Measurements from ENCODE around the gene SLC6A5.
A peak's percentile ranks its signal among the peaks of the same experiment; 100 is the strongest.

SLC6A5 gene

GRCh38 chr11:20621679-20622078 lies 22.3 kb downstream of the SLC6A5 start:
- no peak for DNase-seq (ENCODE audit: low read depth)

GRCh38 chr11:20623252-20623651 lies 23.8 kb downstream of the SLC6A5 start:
- no peak for DNase-seq (ENCODE audit: low read depth)

- DNase-seq (ENCODE audit: low read depth): no peak
Measured at GRCh38 chr11:20626279-20626678, 26.9 kb downstream of the SLC6A5 start.

- DNase-seq (ENCODE audit: low read depth): no peak
Measured at GRCh38 chr11:20627026-20627425, 27.6 kb downstream of the SLC6A5 start.

GRCh38 chr11:20627701-20628100 lies 28.3 kb downstream of the SLC6A5 start:
- no peak for DNase-seq (ENCODE audit: low read depth)

GRCh38 chr11:20631519-20632168 lies 32.2 kb downstream of the SLC6A5 start:
- DNase-seq (ENCODE audit: low read depth): no peak

- DNase-seq (ENCODE audit: low read depth): no peak
Measured at GRCh38 chr11:20632169-20632532, 32.7 kb downstream of the SLC6A5 start.

GRCh38 chr11:20634044-20634443 lies 34.6 kb downstream of the SLC6A5 start:
- no peak for DNase-seq (ENCODE audit: low read depth)

GRCh38 chr11:20634781-20635180 lies 35.4 kb downstream of the SLC6A5 start:
- DNase-seq (ENCODE audit: low read depth): no peak

GRCh38 chr11:20638074-20638473 lies 38.7 kb downstream of the SLC6A5 start:
- DNase-seq (ENCODE audit: low read depth): no peak

- no peak for DNase-seq (ENCODE audit: low read depth)
Measured at GRCh38 chr11:20639688-20640087, 40.3 kb downstream of the SLC6A5 start.

GRCh38 chr11:20640401-20640800 lies 41.0 kb downstream of the SLC6A5 start:
- DNase-seq (ENCODE audit: low read depth): no peak

GRCh38 chr11:20644360-20644759 lies 45.0 kb downstream of the SLC6A5 start:
- DNase-seq (ENCODE audit: low read depth): no peak

GRCh38 chr11:20647976-20648565 lies 48.7 kb downstream of the SLC6A5 start:
- peak; percentile 7 for DNase-seq (ENCODE audit: low read depth)

GRCh38 chr11:20652150-20652806 lies 52.9 kb downstream of the SLC6A5 start:
- no peak for DNase-seq (ENCODE audit: low read depth)

GRCh38 chr11:20654038-20654437 lies 54.6 kb downstream of the SLC6A5 start:
- DNase-seq (ENCODE audit: low read depth): no peak

- DNase-seq (ENCODE audit: low read depth): no peak
Measured at GRCh38 chr11:20656901-20657300, 57.5 kb downstream of the SLC6A5 start.

GRCh38 chr11:20658135-20658534 lies 58.7 kb downstream of the SLC6A5 start:
- no peak for DNase-seq (ENCODE audit: low read depth)

GRCh38 chr11:20661445-20661844 lies 62.0 kb downstream of the SLC6A5 start:
- DNase-seq (ENCODE audit: low read depth): no peak

- DNase-seq (ENCODE audit: low read depth): no peak
Measured at GRCh38 chr11:20661850-20662249, 62.4 kb downstream of the SLC6A5 start.

- DNase-seq (ENCODE audit: low read depth): no peak
Measured at GRCh38 chr11:20668131-20668809, 68.9 kb downstream of the SLC6A5 start.

- no peak for DNase-seq (ENCODE audit: low read depth)
Measured at GRCh38 chr11:20668844-20669819, 69.7 kb downstream of the SLC6A5 start, which contains the start of gene NELL1. NELL1 (plus strand) TSS chr11:20669586.

All from CMK (cell line).